GM21825 (cell line): ENCODE data around the gene C1orf53.

Experiments used
- ATAC-seq: cut with Tn5 transposase; IDR thresholded peaks from one replicate; pipeline ENCODE4 v1.9.1; 2021; ENCODE audit warnings: mild to moderate bottlenecking, moderate library complexity; ENCODE audit not compliant: unreplicated experiment

The C1orf53 gene

DNA sequence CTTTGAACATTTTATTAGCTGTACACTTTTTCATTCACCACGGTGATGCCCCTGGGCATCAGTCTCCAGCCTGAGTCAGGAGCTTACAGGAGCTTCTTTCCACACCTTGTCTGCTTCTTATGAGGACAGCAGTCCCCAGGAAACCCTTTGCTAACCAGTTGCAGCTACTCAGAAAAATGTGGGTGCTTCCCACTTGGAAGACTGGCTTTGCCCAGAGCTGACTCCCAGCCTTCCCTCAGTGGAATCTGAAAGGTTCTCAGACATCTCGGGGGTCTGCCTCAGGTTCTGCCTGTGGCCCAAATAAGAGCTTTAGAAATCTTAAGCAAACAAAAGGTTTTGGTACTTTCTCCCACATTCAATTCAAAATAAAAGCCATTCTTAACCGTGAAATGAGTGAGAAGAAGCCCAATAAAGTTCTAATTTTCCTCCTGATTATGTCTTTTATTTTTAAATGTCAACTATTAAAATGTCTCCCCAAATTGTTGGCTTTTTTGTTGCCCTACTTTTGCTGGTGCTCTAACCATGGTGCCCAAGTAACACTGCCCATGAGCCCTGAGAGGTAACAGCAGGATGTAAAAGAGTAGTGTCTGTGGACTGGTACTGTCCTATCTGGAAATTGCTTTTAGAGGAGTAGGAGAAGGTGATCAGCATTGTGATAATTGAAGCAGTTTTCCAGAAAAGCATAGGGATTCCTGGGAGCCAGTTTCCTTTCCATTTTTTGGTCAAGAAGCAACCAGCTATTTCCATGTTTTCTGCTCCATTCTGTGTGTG, 5.6 kb downstream of the C1orf53 start:
- ATAC-seq: no peak

DNA sequence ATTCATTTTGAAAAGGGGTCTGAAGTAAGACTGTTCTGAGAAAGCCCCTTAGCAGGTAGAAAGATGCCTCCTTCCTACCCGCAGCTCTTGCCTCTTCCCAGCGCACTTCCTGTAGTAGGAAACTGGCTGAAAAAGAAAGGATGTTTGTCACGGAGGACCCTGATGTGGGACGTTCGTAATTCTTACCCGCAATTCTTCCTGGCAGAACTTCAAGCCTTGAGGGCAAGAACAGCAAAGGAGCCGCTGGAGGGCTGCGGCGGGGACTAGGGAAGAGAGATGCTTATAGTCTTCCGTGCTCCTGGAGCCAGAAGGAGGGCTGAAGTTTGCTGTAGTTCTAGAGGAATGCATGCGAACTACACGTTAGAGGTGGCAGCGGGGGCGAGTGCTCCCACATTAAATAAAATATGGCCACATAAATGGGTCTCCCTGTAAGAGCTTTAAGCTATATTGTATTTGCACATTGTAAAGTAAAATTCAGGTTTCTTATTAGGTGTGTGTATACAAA, 6.3 kb downstream of the C1orf53 start:
- ATAC-seq: no peak

DNA sequence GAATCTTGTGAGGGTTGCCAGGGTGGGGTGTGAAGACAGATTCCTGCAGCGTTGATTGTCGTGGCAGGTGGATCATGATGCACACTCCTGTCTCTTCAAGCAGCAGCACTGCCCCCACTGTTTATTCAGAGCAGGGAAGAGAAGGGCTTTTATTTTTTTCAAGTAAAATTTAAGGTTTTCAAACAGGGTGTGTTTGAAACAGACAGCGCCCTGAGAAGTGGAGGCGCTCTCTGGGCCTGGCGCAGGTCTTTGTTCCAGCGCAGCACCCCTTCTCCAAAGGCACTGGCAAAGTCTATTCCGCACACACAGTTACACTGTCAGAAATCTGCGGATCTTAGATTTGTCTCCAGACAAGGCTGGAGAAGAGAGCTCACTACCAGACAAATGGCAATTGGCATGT, 7.0 kb downstream of the C1orf53 start:
- no peak for ATAC-seq

DNA sequence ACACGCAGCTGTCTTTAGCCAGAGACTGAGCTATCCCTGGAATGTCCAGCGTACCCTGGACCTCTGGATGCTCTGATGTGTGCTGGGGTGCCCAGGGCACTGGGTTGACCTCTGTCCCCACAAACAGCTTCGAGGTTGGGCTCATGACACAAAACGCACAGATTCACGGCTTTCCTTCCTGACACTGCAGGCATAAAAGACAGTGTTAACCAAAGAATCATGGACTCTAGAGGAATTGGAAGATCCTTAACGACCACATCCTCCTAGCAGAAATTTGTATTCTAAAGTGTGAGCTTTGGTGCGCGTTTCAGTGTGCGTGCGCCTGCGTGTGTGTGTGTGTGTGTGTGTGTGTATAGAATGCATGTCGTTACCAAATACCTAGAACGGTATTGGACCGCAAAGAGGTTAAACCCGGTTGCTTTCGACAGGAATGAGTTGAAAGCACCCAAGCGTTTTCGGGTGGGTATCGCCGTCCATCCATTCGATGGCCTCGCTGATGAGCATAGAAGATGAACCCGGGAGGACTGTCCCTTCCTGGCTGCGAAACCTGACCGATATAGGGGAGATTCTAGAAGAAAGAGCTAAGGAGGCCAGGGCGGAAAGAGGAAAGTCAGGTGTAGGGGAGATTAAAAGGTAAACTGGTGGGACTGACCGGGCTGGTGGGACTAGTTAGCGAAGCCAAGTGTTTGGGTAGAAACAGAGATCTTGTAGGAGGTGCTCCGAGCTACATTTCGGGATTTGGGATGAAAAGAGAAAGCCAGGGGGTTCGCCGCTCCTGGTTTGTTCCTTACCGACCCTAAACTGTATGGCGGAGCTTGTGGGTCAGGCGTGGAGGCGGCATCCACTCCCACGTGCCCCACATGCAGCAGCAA, 7.9 kb downstream of the C1orf53 start:
- ATAC-seq: no peak

DNA sequence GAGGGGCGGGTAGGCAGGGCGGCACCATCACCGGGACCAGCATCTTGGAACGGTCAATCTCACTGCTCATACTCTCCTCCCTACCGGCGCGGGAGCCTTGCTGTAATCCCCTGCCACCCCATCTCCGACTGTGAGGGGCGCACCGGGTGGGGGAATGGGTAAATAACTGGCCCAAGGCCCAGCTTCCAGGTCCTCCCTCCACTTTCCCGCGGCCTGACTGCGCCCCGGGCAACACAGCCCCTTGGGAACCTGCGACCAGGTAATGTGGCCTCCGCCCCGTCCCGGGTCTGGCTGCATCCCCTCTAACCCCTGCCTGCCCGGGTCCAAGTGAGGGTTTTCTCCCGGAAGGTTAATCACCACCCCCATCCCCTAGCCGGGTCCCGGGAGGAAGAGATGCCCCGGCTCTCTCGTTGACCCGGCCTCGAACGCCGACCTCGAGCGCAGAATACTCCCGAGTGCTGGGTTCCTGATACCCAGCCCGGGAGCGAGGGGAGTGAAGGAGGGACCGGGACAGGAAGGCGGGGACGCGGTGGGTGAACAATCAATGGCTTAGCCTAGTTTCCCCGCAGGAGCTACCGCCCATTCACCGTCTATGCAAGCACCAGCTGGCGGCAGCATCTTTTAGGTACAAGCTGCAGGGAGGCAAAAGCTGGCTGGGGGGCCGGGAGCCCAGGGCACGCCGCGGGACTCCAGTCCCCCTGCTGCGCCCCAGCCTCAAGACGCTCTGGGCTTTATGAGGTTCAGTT, 8.9 kb downstream of the C1orf53 start:
- no peak for ATAC-seq

DNA sequence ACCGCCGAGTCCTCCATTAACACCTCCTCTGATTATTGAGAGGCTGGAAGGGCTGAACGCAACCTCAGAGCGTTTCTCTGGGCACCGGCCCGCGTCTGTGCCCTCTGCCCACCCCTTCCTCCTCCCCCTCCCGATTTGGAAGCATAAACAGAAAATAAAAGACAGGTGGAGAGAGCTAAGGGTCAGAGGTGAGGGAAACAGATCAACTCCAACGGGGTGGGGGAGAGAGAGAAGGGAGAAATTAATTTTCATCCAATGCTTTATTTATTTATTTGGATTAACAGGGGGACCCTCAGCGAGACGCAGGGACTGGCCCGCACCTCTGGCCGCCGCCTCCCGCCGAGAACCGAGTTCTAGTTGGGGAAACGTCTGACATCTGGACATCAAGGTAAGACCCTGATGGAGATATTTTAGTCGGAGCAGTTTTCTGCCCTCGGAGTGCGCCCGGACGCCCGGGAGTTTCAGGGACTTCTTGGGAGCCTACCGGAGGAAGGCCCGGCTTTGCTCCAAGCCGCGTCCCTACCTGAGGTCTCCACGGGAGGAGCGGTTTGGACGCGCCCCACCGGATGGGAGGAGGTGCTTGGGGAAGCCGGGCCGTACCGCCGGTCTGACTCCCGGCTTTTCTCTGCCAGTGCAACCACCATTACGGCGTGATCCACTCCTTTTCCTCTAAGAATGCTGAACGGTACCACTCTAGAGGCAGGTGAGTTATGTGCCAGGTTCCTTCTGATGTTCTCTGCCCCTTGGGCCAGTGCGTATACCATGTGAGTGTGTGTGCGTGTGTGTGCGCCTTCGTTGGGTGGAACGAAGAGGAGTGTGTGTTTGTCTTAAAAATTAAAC, 9.6 kb downstream of the C1orf53 start:
- ATAC-seq: no peak

DNA sequence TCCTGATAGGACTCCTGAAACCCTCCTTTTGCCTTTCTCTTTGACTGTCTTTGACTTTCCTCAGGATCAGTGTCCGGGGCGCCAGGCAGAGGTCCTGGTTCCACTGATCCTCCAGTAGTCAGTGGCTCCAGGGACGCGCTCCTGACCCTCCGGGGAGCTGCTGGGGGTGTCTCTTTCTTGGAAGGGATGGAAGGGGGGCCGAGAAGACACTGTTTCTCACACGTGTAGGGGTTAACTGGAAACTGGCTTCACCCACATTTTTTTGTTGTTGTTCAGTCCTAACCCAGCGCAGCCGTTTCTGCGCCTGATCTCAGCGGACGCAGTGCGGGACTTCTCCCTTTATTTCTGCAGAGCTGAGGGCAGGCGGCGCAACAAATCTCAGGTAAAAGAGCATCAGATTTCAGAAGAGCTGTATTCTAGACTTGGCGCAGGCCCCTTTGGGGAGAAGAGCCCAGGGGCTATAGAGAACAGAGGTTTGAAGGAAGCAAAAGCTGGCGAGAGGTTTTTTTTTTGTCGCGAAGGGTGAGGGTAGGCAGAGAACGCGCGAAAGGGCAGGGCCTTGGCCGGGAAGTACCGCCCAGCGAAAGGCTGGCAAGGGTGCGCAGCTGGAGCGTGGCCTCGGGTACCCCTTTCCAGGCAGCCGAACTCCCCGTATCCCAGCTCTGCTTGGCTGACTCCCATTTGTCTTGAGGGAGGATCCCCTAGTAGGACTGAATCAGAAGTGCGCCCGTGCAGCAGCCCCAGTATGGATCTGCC, 10.5 kb downstream of the C1orf53 start:
- no peak for ATAC-seq

DNA sequence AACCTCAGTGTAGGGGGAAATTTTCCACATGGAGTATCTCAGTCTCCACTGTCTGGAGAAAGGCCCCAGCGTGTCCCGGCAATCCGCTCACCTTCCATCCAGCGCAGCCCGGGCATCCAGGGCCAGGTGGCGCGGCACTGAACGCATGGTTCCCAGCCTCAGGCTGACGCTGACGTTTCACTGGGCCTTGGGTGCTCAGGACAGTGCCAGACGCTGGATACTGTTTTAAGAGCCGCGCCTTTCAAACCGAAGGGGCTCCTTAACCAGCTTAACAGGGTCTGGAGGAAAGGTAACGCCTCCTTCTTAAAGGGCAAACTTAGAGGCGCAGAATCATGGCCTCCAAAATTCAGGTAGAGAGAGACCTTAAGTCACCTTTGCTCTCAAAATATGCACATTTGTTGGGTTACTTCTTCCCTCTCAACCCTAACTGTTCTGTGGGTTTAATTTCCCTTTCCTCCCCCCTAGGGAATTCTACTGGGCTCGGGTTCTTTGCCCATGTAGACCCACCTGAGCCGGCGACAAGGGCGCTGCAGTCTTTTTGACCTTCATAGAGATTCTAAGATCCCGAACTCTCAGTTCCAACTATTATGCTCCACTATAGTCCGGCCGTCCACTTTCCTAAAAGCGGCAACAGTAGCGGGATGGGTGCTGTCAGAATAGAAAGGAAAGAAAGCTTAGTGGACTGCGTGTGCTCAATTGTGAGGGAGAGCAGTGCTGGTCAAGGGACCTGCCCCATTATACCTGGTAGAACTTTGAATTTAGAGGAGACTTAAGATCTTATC, 11.3 kb downstream of the C1orf53 start:
- no peak for ATAC-seq

DNA sequence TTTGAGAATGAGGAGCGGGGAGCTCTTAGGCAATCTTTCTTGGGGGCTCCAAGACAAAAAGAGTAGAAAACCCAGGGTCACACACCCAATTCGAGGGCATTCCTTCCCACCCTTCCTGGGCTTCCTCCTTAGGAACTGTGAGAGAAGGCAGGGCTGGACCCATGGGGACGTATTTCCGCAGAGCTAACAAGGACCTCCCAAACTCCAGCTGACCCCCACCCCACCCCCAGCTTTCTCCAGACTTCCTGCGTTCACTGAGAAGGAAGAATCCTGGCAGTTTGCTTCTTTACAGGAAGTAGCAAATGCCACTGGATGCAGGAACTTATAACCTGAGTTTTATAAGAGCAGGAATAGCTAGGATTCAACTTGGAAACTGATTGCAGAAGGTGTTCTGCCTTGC, 12.1 kb downstream of the C1orf53 start:
- ATAC-seq: no peak

DNA sequence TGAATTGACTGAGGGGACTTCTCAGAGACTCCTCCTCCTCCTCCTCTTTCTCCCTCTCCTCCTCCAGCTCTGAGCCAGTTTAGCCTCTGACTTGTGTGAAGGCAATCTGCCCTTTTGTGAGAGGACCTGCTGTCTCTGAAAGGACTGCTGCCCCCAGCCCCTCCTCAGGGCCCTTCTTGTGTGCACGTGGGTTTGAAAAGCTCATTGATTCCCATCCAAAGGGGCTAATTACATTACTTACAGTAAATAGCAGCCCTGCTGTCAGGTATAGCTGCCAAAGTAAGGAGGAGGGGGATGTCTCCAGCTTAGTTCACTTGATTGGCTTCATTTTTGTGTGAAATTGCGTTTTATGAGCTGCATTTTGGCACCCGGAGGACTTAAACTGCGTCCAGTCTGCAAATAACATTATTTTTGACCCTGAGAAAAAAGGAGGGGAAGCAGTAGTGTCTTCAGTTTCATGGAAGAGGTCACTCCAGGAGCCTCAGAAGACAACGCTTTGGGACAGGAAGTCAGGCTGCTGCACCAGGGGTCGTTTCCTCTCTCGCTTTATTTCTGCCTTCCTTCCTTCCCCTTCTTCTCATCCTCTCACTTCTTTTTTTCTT, 12.9 kb downstream of the C1orf53 start:
- ATAC-seq: no peak

DNA sequence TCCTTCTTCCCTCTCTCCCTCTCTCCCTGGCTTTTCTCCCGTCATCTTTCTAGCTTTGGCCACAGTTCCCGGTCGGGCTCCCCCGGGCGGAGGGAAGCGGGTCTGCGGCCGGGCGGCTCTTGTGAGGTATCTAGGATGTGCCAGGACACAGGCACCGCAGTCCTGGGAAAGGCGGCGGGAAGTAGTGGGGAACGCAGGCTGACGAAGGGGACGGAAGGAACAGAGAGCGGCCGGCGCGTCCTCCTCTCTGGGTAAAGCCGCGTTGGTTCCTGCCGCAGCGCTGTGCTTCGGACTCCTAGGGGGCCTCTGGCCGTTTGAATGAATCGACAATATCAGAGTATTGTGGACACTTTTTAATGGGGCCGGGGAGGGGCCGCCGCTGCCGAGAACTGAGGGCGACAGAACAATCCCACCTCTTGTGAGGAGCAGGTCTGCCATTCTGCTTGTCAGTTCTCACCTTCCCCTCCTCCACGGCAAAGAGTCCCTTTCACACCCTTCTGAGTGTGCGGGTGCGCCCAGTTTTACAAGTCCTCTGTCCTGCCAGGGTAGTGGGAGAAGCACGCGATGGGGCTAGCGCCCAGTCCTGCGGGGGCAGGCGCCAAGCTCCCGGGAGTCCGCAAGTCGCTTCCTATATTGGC, 13.6 kb downstream of the C1orf53 start:
- no peak for ATAC-seq

DNA sequence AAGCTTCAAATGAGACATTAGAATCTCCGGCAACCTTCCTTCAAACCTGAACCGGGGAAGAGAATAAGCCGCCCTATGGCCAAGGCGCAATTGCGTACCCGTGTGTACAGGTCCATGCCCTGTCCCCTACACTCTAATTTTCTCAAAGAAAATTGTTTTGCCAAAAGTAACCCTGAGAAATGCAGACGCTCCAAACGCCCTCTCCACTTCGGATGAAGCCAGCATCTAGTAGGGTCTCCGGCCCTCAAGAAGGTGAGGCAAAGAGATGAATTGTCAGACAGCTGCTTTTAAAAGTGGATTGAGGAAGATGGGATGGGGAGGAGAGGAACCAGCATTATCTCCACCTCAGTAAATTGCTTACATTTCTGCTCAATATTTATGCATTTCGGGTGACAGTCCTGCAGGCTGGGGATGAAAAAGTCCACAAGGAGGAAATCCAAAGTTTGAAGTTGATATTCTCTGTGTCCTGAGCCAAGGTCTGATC, 14.1 kb downstream of the C1orf53 start:
- no peak for ATAC-seq

DNA sequence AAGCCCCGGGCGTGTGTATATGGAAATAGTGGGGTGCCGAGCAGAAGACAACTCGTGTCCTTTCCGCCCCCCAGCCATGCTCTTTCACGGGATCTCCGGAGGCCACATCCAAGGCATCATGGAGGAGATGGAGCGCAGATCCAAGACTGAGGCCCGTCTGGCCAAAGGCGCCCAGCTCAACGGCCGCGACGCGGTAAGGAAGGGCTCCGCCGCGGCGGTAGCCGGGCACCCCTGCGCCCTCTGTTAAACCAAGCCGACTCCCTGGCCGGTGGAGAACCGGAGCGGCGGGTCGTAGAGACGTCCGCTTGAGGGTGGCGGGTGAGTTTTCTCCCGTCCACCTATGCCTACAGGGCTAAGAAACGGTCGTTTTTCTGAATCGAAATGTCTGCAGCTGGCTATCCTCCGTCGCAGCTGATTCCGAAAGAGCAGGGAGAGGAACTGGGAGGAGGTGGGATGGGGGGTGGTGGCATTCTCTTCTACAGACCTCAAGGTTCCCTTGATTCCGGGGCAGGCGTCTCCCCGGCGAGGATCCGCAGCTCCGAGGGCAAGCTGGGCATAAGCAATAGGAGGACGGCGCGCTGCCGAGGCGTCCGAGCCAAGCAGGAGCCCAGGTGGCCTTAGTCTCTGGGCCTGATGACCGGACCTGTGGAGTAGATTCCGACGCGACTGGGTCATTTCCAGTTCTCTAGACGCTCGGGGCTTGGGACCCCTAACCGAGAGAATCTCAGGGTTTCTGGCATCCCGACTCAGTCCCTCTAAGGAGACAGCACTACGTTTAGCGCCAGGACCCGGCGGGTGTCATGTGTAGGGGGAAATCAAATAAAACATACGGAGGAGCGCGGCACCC, 15.6 kb downstream of the C1orf53 start:
- no peak for ATAC-seq

DNA sequence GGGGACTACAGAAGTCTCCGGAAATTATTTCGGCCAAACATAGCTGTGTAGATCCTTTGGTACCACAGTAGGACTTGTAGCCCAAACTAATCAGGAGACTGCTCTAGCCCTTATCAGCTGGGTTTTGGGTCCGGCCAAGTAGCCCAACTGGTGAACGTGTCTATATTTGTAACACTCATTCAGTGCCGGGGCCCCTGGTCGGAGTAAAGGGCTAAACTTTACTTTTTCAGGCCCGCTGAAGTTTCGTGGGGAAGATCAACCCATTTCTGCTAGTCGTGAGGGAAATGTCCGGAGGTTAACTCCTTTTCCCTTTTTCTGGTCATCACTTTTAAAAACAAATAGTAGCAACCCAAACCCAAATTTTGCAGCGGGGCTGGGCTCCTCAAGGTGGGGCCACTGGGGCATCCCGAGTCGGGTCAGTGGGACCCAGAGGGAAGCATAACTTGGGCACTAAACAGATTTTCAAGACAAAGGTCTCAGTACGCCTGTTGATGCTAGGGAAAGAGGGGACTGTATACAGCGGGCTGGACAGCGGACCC, 16.4 kb downstream of the C1orf53 start:
- ATAC-seq: no peak

DNA sequence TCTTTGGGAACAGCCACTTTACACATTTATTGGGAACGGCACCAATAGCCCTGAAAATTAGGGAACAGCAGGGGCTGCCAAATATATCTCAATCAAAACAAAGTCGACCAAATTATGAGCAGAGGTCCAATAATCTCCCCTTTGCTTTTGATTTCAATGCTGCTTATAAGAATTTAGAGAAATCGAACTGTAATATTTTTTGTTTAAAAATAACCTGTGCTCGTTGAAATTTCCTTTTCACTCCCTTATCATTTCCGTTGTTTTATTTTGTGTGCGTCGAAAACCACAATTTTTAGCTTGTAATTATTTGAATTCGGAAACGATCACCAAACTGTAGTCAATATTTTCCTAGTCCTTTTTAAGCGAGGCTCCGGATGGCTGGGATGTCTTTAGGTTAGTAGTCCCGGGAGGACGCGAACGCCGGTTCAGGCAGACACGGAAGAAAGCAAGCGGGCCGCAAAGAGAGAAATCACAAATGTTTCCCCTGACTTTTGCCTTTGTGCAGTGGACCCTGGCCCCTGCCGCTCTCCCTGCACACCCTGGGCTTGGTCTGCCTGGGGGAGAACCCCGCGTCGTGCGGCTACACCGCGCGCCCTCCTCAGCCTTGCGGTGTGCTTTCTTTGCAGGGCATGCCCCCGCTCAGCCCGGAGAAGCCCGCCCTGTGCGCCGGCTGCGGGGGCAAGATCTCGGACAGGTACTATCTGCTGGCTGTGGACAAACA, 17.1 kb downstream of the C1orf53 start:
- ATAC-seq: no peak

DNA sequence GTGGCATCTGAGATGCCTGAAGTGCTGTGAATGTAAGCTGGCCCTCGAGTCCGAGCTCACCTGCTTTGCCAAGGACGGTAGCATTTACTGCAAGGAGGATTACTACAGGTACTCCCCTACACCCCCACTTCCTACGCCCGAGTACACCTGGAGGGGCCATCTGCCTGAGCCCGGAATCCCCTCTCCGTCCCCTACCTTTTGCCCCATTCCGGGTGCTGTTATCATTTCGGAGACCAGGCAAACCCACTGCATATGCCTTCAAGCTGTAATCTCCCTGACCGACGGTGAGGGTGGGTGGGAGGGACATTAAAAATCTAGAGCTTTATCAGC, 17.6 kb downstream of the C1orf53 start:
- no peak for ATAC-seq
